ENCODE measurements around the gene SRSF4.
"Not testable (repeated sequence)": the region's sequence is repeated elsewhere in the genome, so short reads cannot be mapped to it uniquely, and the experiment has no call there.

SRSF4 gene

GRCh38 chr1:29159773-29160172 lies 21.9 kb downstream of the SRSF4 start:
- no peak overlapping the region for H3K4me3 ChIP-seq (replicated peaks in 1 of 2; ENCODE audit: low read depth in 2 of 2, low read length in 2 of 2)
- no peak for TF ChIP-seq CTCF (IDR thresholded peaks at IDR 0.05; ENCODE audit: low read depth, low read length)
- DNase-seq (ENCODE audit: low read depth in 2 of 2) = no peak

GRCh38 chr1:29157269-29157601 lies 24.5 kb downstream of the SRSF4 start:
- no peak overlapping the region for H3K4me3 ChIP-seq (replicated peaks in 1 of 2; ENCODE audit: low read depth in 2 of 2, low read length in 2 of 2)
- DNase-seq (ENCODE audit: low read depth in 2 of 2) = no peak
- TF ChIP-seq CTCF (IDR thresholded peaks at IDR 0.05; ENCODE audit: low read depth, low read length) = no peak

- H3K4me3 ChIP-seq (replicated peaks in 1 of 2; ENCODE audit: low read depth in 2 of 2, low read length in 2 of 2) = no peak overlapping the region
- peak; percentile 35 to 84 for DNase-seq (ENCODE audit: low read depth in 2 of 2)
- no peak for TF ChIP-seq CTCF (IDR thresholded peaks at IDR 0.05; ENCODE audit: low read depth, low read length)
Observed at GRCh38 chr1:29156543-29157268, 25.0 kb downstream of the SRSF4 start.

- no peak for DNase-seq (ENCODE audit: low read depth in 2 of 2)
- H3K4me3 ChIP-seq (replicated peaks in 1 of 2; ENCODE audit: low read depth in 2 of 2, low read length in 2 of 2) = no peak overlapping the region
- no peak for TF ChIP-seq CTCF (IDR thresholded peaks at IDR 0.05; ENCODE audit: low read depth, low read length)
Observed at GRCh38 chr1:29152046-29152805, 29.5 kb downstream of the SRSF4 start.

- DNase-seq (ENCODE audit: low read depth in 2 of 2); H3K4me3 ChIP-seq (replicated peaks in 1 of 2; ENCODE audit: low read depth in 2 of 2, low read length in 2 of 2): not testable (repeated sequence)
Observed at GRCh38 chr1:29150346-29150745, 31.4 kb downstream of the SRSF4 start.

- TF ChIP-seq CTCF (IDR thresholded peaks at IDR 0.05; ENCODE audit: low read depth, low read length) = no peak
- DNase-seq (ENCODE audit: low read depth in 2 of 2) = no peak
- no peak overlapping the region for H3K4me3 ChIP-seq (replicated peaks in 1 of 2; ENCODE audit: low read depth in 2 of 2, low read length in 2 of 2)
Observed at GRCh38 chr1:29148656-29149491, 32.8 kb downstream of the SRSF4 start.
